ENCODE measurements around the gene EFCAB10.

EFCAB10 gene

DNA sequence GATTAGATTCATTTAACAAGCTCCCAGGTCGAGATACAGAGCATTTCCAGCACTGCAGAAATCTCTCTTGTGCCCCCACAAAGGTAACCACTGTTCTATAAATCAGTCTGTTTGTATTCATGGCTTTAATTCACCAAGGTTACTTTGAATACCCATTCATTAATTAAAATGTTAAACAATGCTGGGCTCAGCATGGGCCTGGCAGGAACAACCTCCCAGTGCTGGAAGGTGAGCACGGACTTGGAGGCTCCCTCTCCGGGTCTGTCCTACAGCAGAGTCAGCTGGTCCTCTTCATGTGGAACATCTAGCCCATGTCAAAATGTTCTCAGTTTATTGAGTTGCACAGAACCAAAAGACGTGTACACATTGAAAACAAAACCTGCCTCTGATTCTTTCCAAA is 15.6 kb upstream of the EFCAB10 start:
- no peak for DNase-seq

GRCh38 chr7:105594034-105594433 is 12.7 kb upstream of the EFCAB10 start:
- no peak for DNase-seq

DNA sequence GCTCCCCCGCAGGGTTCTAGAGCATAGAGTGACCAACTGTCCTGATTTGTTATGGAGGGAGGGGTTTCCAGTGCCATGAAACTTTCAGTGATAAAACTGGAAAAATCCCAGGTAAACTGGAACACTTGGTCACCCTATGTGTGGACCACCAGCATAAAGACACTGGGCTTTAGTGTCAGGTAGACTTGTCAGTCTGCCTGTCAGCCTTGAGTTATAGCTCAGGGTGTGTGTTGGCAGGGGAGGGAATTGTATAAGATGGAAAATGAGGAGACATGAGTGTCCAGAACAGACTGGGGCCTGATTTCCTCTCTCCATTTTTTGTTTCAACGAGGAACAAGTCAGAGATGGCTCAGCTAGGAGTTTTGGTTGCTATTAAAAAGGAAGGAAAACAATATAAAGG is 10.2 kb upstream of the EFCAB10 start:
- no peak for DNase-seq

- DNase-seq = no peak
Observed at GRCh38 chr7:105590793-105591192, 9.5 kb upstream of the EFCAB10 start.

GRCh38 chr7:105589356-105590077 is 8.2 kb upstream of the EFCAB10 start:
- peak; percentile 74 for DNase-seq

DNA sequence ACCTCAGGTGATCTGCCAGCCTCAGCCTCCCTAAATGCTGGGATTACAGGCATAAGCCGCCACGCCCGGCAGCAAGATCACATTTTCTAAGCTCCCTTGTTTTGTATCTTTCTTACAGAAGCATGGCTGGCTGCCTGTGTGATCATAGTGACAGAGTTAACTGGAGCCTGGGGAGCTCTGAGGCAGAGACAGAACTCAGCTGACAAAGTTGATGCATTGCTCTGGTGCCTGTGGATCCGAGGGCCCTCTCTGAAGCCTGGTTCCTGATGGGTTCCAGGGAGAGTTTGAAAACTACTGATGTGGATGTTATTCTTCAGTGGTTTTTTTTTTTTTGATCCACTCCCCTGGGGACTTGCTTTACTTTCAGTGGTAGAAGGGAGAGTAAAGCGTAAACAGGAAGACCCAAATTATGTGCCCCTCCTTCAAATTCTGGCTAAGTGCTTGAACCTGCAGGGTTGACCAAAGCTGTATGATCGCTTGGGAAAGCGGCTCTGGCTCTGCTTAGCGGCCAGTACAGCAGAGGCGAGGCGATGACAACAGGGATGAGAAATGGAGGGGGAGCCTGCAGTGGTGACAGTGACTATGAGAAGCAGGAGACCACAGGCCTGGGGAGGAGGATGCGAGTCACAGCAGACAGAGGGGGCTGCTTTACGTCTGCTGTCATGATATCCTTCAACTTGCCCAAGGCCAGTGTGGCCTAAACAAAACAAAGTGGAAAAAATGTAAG is 6.8 kb upstream of the EFCAB10 start:
- DNase-seq = no peak

GRCh38 chr7:105585850-105586500 is 4.7 kb upstream of the EFCAB10 start:
- DNase-seq = no peak

DNA sequence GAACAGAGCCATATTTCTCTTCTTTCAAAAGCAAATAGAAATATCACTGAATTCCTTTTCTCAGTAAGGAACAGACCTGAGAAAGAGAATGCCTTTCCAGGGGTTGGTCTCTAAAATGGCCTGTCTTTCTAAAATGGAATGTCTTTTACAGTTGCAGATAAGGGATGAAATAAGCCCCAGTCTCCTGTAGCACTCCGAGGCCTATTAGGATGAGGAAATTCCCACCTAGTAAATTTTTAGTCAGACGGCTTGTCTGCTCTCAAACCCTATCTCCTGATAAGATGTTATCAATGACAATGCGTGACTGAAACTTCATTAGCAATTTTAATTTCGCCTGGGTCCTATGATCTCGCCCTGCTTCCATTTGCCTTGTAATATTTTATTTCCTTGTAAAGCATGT is 2.9 kb upstream of the EFCAB10 start:
- DNase-seq = no peak

DNA sequence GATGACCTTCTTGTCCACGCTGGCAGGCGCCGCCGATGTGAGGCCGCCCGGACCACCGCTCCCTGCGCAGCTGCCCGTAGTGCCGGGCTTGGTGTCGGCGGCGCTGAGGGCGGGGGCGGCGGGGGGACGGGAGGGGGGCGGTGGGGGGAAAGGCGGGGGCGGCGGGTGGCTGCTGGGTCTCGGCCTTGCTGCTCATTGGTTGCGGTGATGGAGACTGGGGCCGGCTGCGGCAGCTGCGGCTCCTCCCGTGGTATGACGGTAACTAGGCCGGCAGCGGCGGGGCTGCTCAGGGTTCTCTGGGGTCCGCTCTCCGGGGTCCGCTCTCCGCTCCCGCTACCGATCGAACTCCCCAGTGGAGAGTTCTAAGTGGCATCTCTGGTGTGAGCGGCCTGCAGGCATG is 1.8 kb upstream of the EFCAB10 start:
- DNase-seq = peak; percentile 22

- DNase-seq = no peak
Observed at GRCh38 chr7:105580022-105580740, 1.1 kb downstream of the EFCAB10 start.

- no peak for DNase-seq
Observed at GRCh38 chr7:105578496-105578895, 2.8 kb downstream of the EFCAB10 start.

- DNase-seq = no peak
Observed at GRCh38 chr7:105577251-105577650, 4.0 kb downstream of the EFCAB10 start.

- DNase-seq = no peak
Observed at GRCh38 chr7:105571891-105572290, 9.4 kb downstream of the EFCAB10 start.

DNA sequence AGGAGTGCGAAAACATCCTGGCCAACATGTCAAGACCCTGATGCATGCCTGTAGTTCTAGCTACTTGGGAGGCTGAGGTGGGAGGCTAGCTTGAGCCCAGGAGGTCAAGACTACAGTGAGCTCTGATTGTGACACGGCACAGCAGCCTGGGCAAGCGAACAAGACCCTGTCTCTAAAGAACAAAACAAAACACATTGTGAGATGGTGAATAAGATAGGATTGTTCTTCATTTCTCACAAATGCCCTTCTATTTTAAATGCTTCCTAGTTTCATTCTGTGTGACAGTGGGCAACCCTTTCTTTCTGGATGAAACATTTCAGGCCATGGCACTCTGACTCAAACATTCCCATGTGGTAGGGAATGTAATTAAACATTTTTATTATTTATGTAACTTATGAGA is 13.5 kb downstream of the EFCAB10 start:
- no peak for DNase-seq

GRCh38 chr7:105567024-105567423 is 14.3 kb downstream of the EFCAB10 start:
- no peak for DNase-seq

DNA sequence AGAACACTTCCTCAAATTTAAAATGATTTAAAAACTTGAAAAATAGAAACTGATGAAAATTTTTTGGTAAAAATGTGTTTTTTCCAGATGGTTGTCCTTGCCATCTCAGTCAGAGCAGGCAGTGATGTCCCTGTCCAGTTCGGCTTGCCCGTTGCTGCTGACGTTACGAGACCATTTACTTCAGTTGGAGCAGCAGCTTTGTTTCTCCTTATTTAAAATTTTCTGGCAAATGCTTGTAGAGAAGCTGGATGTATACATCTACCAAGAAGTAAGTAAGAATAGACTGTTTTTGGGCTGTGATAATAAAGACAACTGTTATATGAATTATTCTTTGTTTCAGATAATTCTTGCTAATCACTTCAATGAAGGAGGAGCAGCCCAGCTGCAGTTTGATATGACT is 16.1 kb downstream of the EFCAB10 start:
- no peak for DNase-seq

- DNase-seq = no peak
Observed at GRCh38 chr7:105559926-105560325, 21.4 kb downstream of the EFCAB10 start.

GRCh38 chr7:105538339-105538738 is 43.0 kb downstream of the EFCAB10 start:
- DNase-seq = no peak

- peak; percentile 4 for DNase-seq
Observed at GRCh38 chr7:105532709-105533460, 48.4 kb downstream of the EFCAB10 start.

- DNase-seq = peak; percentile 96
Observed at GRCh38 chr7:105531792-105532671, 49.3 kb downstream of the EFCAB10 start, which contains the start of gene RINT1. RINT1 (plus strand) TSS chr7:105532201; CDS start chr7:105532316, 115 bp downstream.

GRCh38 chr7:105530546-105530945 is 50.7 kb downstream of the EFCAB10 start:
- DNase-seq = no peak
